NCI-H2081 treated with DMSO at 0.1 percent for 48 hours (cell line): ENCODE measurements around the gene SSPN.

Experiments used
- DNase-seq: peaks from one replicate; lab custom pipeline; 2025; lab: John Stamatoyannopoulos, UW

The SSPN gene

GRCh38 chr12:26187014-26187798 is 8.2 kb upstream of the SSPN start:
- DNase-seq, result no peak

GRCh38 chr12:26188127-26188526 is 7.2 kb upstream of the SSPN start:
- DNase-seq, result no peak

- DNase-seq, result no peak
Measured at GRCh38 chr12:26188641-26189040, 6.7 kb upstream of the SSPN start.

DNA sequence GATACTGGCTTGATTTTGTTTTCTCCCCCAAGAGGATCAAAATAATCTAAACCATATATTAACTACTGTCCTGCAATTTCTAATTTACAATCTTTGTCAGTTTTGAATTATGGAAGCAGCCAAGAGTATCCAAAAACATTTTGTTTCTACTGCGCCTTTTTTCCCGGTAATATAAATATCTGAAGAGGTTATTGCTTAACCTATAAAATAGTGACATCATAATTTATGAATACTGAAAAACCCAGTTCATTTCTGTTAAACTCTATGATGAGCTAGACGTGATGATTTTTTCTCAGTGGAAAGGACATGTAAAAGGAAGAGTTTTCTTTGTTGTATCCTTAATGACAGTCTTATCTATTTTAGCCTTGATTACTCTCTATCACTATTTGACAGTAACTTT is 3.2 kb upstream of the SSPN start:
- DNase-seq, result no peak

DNA sequence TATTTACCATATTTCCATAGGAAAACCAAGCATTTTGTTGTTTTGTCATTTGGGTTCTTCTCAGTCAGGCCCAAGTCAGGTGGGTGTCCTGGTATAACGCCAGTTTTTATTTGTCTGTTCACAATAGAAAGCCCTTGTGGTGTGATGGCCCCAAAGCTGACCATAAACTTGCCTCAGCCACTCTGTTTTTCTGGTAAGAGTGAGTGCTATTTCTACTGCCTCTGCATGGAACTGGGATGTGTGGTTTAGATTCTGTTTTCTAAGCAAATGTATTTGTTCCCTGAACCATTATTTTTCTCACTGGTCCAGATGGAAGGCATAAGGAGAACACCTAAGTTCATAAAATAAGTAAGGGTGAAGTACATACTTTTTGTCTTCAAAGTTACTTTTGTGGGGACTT is 1.8 kb upstream of the SSPN start:
- no peak for DNase-seq

DNA sequence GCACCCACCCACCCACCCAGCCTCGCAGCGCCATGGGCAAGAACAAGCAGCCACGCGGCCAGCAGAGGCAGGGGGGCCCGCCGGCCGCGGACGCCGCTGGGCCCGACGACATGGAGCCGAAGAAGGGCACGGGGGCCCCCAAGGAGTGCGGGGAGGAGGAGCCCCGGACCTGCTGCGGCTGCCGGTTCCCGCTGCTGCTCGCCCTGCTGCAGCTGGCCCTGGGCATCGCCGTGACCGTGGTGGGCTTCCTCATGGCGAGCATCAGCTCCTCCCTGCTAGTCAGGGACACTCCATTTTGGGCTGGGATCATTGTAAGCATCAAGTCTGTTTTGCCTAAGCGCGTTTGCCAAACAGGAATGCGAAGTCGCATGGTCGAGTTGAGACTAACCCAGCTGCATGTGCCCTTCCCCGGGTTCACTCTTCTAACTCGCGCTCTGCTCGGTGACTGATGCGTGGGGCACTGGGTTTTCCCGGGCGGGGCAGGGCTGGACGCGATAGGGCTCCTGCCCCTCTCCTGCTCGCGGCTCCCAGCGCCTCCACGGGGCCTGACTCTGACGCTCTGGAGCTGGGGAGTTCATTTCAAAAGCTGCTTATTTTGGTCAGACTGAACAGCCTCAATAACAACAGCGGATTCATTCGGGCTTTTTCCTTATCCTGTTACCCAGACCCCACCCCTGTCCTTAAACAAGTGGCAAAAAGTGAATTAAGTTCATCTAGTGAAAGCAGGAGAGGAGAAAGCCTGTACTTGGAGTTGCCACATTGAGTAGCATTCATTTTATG is 458 bp downstream of the SSPN start:
- DNase-seq, result no peak

DNA sequence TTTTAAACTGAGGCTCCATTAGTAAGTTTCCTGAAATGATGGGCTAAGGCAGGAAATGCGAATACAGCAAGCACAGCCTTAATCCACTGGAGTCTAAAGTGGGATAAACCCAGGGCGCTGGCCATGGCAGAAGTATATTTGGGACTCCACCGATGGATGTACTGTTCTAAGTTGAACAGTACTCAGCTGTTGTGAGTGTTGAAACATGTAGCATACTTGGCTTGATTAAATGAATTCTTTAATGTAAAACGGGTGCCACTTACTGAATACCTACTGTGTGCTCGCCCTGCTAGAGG is 996 bp downstream of the SSPN start:
- no peak for DNase-seq

DNA sequence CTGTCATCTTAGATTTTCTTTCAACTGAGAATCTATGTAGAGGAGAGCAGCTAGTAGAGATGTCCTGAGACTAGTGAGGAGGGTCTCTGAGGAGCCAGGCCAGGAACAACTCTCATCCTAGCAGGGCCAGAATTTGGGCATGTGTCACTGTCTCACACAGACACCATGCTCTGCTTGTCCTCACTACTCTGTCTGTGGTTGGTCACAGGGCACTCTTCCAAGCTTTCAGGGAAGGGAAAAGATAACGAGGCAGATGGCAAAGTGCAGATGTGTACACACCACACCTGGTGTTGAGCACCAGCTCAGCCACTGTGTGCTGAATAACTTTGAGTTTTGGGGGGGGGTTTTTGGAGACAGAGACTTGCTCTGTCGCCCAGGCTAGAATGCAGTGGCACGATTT is 2.5 kb downstream of the SSPN start:
- no peak for DNase-seq

- DNase-seq, result no peak
Measured at GRCh38 chr12:26198742-26199141, 3.4 kb downstream of the SSPN start.

DNA sequence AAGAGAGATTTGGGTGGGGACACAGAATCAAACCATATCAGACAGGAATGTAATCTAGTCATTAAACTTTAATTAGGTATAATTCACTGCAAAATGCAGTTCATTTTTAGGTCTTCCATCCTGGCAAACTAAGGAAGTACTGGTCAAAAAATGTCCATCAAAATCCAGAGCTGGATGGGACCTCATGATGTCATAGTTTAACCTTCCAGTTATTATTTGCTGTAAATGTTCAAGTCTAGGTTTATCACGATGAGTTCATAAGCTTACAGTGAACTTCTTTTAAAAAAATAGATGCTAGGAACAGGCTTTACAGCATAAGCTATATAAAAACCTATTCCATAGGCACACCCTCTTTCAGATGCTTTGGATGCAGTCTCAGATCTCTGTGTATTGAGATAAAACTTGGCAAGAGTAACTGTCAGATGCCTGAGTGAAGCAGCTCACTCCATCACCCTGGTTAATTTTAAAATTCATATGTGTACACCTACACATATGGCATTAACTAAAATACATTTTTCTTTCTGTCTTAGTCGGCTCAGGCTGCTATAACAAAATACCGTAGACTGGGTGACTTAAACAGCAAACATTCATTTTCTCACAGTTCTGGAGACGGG is 7.9 kb downstream of the SSPN start:
- no peak for DNase-seq

- no peak for DNase-seq
Measured at GRCh38 chr12:26204612-26205289, 9.4 kb downstream of the SSPN start.

GRCh38 chr12:26205298-26205697 is 9.9 kb downstream of the SSPN start:
- DNase-seq, result no peak

- DNase-seq, result no peak
Measured at GRCh38 chr12:26205941-26206340, 10.6 kb downstream of the SSPN start.

GRCh38 chr12:26211331-26211730 is 16.0 kb downstream of the SSPN start:
- DNase-seq, result no peak

GRCh38 chr12:26212396-26212795 is 17.0 kb downstream of the SSPN start:
- DNase-seq, result no peak

- DNase-seq, result no peak
Measured at GRCh38 chr12:26212988-26213387, 17.6 kb downstream of the SSPN start.

GRCh38 chr12:26214121-26214520 is 18.7 kb downstream of the SSPN start:
- DNase-seq, result no peak

DNA sequence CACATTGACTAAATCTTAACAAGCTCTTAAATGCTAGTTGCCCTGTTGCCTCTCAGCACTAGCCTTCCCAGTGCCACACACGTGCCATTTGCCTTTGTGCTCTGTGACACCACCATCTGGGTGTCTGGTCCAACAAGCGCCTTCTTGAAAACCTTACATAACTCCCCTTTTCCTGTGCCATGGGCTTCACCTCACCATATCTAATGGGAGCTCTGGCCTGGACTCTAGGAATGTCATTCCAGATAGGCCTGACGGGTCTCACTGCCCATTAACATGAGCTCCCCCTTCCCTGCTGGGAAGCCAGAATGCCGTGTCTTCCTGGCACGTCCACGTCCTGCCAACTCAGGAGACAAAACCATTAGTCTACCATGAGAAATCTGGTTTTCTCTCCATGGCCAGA is 24.4 kb downstream of the SSPN start:
- no peak for DNase-seq

GRCh38 chr12:26224657-26225056 is 29.3 kb downstream of the SSPN start:
- no peak for DNase-seq

GRCh38 chr12:26226122-26226521 is 30.7 kb downstream of the SSPN start:
- no peak for DNase-seq

DNA sequence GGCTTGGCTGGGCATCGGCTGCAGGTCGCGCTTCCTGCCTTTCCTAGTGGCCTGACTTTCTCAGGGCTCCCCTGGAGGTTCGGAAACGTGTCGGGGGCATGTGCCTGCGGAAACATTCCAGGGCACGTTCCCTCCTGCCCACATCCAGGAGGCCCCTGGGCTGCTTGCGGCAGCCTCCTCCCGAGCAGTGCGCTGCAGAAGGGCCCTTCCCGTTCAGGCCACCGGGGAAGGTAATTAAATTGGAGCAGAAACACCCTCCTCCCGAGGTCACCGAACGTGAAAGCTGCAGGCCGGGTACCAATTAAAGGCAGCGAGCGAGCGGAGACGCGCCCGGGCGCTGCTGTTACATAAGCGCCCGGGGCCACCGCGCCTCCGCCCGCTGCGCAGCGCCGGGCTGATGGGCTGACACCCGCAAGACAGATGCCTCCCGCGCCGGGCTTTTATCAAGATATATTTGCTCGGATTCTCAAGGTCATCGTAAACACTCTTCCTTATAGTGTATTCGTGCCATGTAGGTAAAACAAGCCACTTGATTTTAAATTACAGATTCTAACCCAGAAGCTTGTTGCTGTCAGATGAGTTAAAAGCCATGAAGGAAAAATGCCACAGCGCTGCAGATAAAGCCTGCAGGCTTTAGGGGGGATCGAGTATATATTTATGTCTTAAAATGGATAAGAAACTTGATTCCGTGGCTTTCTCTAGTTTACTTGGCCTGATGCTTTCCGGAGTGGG is 31.4 kb downstream of the SSPN start:
- DNase-seq, result no peak

- DNase-seq, result no peak
Measured at GRCh38 chr12:26227361-26227745, 32.0 kb downstream of the SSPN start.
